ENCODE data around the gene S100PBP.

DNA sequence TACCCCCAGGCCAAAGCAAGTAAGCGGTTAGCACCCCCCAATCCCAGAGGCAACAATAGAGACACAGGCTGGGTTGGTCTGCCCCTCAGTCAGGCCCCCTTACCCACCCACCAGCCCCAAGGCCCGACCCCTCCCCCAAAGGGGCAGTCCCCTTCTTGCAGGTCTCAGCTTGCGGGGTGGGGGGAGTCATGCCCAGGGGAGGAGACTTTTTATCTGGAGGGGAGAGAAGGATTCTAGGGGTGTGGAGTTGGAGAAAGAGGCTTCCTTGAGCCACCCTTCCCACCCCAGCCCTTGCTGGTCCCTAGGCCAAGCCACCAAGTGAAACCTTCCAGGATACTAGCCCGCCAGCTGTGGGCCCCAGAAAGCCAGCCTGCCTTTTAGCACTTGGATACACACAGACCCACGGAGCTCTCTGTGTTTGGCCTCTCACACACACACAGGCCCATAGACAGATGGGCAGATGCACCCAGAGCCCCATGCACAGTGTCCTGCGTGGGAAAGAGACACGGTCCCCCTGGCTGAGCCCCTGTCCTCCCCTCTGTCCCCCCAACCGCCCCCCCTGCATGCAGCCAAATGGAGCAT is 76.7 kb downstream of the S100PBP start:
- TF ChIP-seq ZBTB7A (IDR thresholded peaks at IDR 0.05; ENCODE audit: low read depth) (no peak), TAF1 (IDR thresholded peaks at IDR 0.05; ENCODE audit: low read depth) (no peak), CEBPB (IDR thresholded peaks at IDR 0.05) (no peak), FOXM1 (IDR thresholded peaks at IDR 0.05; ENCODE audit: borderline replicate concordance, low read depth) (no peak), CREB1 (IDR thresholded peaks at IDR 0.05; ENCODE audit: low read depth) (no peak), NFIC (IDR thresholded peaks at IDR 0.05) (no peak), RAD21 (IDR thresholded peaks at IDR 0.05; ENCODE audit: low read depth) (no peak)
- TF ChIP-seq, protein P1, sequence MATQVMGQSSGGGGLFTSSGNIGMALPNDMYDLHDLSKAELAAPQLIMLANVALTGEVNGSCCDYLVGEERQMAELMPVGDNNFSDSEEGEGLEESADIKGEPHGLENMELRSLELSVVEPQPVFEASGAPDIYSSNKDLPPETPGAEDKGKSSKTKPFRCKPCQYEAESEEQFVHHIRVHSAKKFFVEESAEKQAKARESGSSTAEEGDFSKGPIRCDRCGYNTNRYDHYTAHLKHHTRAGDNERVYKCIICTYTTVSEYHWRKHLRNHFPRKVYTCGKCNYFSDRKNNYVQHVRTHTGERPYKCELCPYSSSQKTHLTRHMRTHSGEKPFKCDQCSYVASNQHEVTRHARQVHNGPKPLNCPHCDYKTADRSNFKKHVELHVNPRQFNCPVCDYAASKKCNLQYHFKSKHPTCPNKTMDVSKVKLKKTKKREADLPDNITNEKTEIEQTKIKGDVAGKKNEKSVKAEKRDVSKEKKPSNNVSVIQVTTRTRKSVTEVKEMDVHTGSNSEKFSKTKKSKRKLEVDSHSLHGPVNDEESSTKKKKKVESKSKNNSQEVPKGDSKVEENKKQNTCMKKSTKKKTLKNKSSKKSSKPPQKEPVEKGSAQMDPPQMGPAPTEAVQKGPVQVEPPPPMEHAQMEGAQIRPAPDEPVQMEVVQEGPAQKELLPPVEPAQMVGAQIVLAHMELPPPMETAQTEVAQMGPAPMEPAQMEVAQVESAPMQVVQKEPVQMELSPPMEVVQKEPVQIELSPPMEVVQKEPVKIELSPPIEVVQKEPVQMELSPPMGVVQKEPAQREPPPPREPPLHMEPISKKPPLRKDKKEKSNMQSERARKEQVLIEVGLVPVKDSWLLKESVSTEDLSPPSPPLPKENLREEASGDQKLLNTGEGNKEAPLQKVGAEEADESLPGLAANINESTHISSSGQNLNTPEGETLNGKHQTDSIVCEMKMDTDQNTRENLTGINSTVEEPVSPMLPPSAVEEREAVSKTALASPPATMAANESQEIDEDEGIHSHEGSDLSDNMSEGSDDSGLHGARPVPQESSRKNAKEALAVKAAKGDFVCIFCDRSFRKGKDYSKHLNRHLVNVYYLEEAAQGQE (IDR thresholded peaks at IDR 0.05; ENCODE audit: low read depth) = no peak

Measured in Ishikawa (cell line).